H4 (cell line): Measurements from ENCODE around the gene TJP2. TPM values are rescaled to one million over a fixed set of nuclear protein-coding genes. Genes with fewer than 3 reads are reported as not detected.
A peak's percentile ranks its signal among the peaks of the same experiment; 100 is the strongest.
"Not testable (repeated sequence)": the region's sequence is repeated elsewhere in the genome, so short reads cannot be mapped to it uniquely, and the experiment has no call there.

Experiments used
- DNase-seq: peaks from one replicate; pipeline ENCODE4 v3.0.0-alpha.2; 2015; ENCODE audit warnings: low spot score
- total RNA-seq: library from RNA; depleted of rRNA; stranded (reverse); fragments of >200 nt; shearing (Covaris generic); gene quantifications from 2 replicates; pipeline ENCODE4 v1.2.3, GENCODE V29; 2014

Gene TJP2
- total RNA-seq, 1 experiment from 2014 or later: 10.7 TPM

DNA sequence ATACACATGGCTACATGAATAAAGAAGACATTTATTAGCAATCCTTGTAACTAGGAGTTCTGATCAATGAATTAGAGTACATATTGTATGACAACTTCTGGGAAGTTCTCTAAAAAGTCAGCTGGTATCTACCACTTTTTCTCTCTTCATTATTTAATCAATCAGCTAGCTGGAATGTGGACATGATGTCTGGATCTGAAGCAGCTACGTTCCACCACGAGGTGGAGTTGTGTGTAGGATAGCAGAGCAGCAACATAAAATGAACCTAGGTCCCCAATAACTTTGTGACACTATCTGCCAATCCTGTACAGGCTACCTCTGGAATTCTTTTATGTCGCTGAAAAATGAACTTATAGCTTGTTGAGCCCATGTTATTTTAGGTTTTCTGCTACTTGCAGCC is 118.0 kb downstream of the TJP2 start:
- no peak for DNase-seq

DNA sequence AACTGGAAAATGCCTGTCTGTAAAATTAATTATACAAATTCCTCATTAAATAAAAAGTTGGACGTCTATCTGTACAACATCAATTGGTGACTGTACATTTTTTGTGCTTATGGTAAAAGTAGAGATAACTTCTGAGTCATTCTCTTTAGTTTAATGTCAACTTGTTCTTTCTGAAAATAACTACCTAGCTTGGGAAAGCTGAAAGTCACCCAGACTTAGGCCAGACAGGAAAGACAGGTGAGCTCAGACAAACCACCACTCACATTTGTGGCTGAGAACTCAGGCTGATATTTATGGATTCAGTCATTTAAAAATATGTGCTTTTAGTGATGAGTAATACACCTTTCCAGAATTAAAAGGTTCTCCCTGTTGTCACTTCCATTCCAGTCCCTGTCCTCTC is 119.1 kb downstream of the TJP2 start:
- DNase-seq: no peak

- DNase-seq: no peak
Observed at GRCh38 chr9:69295872-69296552, 121.9 kb downstream of the TJP2 start.

GRCh38 chr9:69297300-69297980 is 123.4 kb downstream of the TJP2 start:
- DNase-seq: no peak

GRCh38 chr9:69299315-69299714 is 125.2 kb downstream of the TJP2 start:
- no peak for DNase-seq

DNA sequence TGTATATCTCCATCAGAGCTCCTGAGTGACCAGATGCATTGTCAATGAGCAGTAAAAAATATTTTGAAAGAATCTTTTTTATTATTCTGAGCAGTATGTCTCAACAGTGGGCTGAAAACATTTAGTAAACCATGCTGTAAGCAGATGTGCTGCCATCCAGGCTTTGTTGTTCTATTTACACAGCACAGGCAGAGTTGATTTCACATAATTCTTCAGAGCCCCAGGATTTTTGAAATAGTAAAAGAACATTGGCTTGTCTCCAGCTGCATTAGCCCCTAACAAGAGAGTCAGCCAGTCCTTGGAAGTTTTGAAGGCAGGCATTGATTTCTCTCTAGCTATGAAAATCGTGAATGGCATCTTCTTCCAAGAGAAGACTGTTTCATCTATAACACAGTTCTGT is 125.7 kb downstream of the TJP2 start:
- DNase-seq: no peak

- DNase-seq: no peak
Observed at GRCh38 chr9:69303331-69303730, 129.3 kb downstream of the TJP2 start.

GRCh38 chr9:69306895-69307445 is 132.9 kb downstream of the TJP2 start:
- not testable (repeated sequence) for DNase-seq

DNA sequence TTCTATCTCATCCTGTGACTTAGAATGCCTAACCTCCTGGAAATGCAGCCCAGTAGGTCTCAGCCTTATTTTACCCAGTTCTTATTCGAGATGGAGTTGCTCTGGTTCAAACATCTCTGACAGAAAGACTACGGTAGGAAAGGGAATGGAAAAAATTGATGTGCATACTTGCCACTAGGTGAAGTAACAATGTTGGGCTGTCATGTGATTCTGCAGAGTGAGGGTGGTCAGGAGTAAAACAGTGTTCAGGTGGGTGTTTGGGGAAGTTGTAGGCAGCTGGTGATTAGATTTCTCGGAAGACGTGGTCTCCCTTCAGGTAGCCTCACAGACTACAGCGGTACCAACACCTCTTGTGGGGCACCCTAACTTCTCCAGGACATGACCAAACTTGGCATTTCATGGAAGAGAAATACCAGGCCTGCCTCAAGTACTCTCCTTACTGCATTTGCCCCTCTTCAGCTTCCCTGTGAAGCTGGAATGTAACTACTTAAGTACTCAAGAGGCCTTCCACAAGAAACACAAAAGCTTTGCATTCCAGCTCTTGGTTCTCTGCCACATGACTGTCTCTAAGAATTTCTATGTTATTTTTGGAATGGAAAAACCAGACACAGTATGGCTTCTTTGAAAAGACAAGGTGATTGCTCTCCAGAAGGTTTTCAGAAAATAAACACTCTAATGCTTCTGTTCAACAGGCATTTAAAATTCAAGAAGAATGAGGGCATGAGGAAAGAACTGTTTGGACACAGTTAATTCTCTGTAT is 133.5 kb downstream of the TJP2 start:
- peak; percentile 12 for DNase-seq

GRCh38 chr9:69308206-69308931 is 134.3 kb downstream of the TJP2 start:
- DNase-seq: no peak

DNA sequence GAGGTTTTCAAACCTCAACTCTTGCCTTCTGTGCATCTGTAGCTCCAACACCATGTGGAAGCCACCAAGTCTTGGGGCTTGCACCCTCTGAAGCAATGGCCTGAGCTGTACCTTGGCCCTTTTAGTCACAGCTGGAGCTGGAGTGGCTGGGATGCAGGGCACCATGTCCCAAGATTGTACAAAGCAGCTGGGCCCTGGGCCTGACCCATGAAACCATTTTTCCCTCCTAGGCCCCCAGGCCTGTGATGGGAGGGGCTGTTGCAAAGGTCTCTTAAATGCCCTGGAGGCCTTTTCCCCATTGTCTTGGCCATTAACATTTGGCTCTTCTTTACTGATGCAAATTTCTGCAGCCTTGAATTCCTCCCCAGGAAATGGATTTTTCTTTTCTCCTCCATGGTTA is 139.1 kb downstream of the TJP2 start:
- no peak for DNase-seq

DNA sequence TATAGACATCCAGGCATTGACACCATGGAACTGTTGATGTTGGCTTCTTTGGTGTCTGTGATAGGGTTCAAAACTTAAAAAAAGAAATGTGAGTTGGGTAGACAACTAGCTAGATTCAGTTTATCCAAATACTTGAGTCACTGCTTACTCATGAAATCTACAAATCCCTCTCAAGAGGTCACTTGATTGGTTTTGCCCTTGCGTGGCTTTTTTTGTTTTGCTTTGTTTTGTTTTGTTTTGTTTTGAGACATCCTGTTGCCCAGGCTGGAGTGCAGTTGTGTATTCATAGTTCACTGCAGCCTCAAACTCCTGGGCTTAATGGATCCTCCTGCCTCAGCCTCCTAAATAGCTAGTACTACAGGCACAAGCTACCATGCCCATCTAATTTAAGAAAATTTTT is 140.5 kb downstream of the TJP2 start:
- DNase-seq: no peak

DNA sequence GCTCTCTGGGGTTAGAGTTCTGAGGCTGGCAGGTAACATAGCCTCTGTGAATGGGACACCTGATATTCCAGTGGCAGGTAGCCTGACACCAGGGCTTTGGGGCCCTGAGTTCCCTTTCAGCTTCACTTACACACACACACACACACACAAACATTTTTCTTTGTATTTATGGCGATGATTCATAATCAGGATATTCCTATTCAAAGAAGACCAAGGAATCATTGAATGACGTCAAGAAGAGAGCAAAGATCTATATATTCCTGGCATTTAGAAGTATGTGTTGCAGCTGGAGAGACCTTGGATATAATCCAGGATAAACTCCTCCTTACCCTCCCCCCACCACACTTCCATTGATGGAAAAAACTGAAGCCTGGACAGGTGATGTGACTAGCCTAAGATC is 143.0 kb downstream of the TJP2 start:
- no peak for DNase-seq

- DNase-seq: no peak
Observed at GRCh38 chr9:69317894-69318293, 143.8 kb downstream of the TJP2 start.

GRCh38 chr9:69319324-69320025 is 145.4 kb downstream of the TJP2 start:
- no peak for DNase-seq

- DNase-seq: no peak
Observed at GRCh38 chr9:69322256-69322655, 148.2 kb downstream of the TJP2 start.

DNA sequence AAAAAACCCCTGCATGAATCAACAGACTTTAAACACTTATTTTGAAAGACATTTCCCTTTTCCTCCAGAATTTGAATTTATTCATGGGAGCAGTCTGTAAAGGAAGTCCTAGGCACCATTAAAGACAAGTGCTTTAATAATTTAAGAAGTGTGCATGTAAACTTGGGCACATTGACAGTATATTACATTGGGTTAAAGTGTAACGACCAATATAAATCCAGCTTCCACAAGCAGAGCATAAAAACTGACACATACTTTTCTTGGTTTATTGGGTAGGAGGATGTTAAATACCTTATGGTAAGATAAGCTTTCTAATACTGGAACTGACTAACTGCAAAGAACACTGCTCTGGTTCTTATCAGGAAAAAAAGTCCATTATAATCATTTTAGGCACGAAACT is 149.8 kb downstream of the TJP2 start:
- no peak for DNase-seq
